DMS 273 (cell line): ENCODE data around the gene MAPKAPK2.

ENCODE experiments used
- DNase-seq: peaks from one replicate; lab custom pipeline; 2025; ENCODE audit not compliant: unreplicated experiment; lab: John Stamatoyannopoulos, UW

The MAPKAPK2 gene

GRCh38 chr1:206702260-206702659, 17.6 kb downstream of the MAPKAPK2 start:
- DNase-seq = peak; percentile 33

- peak; percentile 33 for DNase-seq
Measured at GRCh38 chr1:206702803-206703202, 18.1 kb downstream of the MAPKAPK2 start.

DNA sequence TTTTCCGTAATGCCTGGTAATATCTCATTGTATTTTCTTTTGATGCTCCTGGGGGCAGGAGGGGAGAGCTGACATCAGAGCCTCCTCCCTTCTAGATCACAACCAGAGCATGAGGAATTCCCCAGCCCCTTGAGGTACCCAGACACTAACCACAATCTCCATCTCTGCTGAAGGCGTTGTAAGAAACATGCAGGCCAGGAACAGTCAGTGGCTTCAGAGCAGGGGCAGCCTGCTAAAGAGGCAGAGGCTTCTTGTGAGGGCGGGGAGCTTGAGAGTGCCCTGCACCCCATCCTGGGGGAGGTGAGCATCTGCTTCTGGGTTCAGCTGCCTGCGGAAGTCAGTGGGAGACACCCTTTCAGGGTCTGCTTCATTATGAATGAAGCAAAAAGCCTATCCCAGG, 19.0 kb downstream of the MAPKAPK2 start:
- peak; percentile 31 for DNase-seq

- DNase-seq = no peak
Measured at GRCh38 chr1:206704226-206704625, 19.5 kb downstream of the MAPKAPK2 start.

- peak; percentile 95 for DNase-seq
Measured at GRCh38 chr1:206705191-206705590, 20.5 kb downstream of the MAPKAPK2 start.

DNA sequence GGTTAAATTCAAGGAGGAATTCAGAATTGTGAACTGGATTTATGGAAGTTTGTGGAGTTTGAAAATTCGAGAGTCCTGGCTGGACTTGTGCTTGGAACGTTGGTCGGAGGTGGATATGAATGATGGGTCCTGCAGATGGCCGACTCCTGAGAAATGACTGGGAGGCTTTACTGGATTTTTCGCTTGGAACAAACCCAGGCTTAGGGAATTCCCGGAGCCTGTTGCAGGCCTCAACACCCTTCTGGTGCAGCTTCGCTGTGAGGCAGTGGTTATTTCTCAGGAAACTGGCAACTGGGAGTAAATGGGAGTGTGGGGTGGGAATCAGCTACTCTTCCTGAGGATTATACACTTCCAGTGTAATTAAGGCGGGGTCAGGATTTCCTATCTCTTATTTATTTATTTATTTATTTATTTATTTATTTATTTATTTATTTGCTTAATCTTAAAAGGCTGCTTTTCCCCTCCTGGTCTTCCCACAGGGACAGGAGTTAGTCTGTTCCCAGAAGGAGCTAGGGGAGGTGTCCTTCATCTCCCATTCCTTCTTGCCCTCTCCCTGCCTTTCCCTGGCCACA, 21.1 kb downstream of the MAPKAPK2 start:
- DNase-seq = peak; percentile 68

DNA sequence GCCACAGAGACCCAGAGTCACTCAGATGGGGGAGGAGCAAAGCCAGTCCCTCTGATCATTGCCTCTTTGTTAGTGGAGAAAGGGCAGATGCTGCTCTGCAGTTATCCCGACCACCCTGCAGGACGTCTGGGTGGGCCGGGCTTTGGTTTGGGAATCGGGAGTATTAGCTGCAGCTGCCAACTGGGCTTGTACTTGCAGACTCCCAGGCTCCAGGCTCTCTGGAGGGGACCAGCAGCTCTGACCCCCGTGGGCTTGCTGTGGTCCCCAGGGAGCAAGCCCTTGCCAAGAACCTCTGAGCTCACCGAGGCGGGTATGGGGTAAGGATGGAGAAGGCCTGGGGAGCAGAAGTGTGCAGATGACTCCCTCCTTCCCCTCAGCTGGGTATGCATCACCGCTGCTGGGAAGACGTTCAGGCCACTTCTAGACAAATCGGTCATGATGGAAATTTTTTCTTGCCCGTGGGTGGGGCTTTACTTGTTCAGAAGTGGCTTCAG, 21.6 kb downstream of the MAPKAPK2 start:
- peak; percentile 68 for DNase-seq

GRCh38 chr1:206706806-206707366, 22.2 kb downstream of the MAPKAPK2 start:
- peak; percentile 53 for DNase-seq

DNA sequence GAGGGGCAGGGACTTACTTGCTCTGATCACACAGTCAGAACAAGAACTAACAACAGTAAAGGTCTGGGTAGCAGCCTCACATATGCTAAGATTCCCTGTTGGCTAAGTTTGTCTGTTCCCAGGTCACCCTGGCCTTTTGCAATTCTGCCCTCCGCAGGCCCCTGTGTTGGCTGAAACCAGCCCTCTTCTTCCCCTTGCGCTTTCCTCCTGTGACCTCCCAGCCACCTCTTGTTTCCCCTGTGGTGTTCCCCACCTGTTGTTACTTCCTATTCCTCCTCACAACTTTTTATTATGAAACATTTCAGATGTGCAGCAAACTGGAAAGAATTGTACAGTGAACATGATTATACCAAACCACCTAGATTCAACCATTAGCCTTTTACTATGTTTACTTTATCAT, 23.4 kb downstream of the MAPKAPK2 start:
- DNase-seq = peak; percentile 18

DNA sequence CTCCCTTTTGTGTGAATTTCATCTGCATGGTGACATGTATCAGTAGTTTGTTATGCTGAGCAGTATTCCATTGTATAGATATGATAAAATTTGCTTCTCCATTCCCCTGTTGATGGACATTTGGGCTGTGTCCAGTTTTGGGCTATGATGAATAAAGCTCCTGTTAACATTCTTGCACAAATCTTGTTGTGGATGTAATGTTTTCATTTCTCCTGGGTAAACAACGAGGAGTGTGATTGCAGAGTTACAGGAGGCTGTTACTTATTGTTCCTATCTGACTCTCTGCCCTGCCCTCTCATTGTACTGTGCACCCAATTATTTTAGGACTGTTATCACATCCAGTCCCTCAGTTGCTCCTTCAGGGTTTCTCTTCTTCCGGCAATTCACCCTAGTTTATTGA, 24.2 kb downstream of the MAPKAPK2 start:
- no peak for DNase-seq

DNA sequence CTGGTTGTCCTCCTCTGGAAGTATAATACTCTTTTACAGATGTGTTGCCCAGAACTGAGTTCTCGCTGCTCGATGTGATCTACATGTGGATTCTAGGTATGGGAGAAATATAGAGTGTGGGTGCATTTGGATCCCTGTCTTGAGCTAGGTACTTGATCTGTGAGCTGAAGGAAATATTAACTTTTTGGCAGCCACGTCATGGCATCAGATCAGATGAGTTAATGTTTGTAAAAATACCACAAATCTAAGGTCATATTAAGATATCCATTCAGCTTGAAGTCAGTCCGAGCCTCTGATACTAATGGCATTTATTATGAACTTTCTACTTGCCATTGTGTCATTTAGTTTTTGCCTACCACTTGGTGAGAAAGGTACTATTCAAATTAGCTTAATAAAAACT, 24.6 kb downstream of the MAPKAPK2 start:
- DNase-seq = no peak

GRCh38 chr1:206709772-206710459, 25.2 kb downstream of the MAPKAPK2 start:
- peak; percentile 16 for DNase-seq

GRCh38 chr1:206710460-206710823, 25.7 kb downstream of the MAPKAPK2 start:
- no peak for DNase-seq

DNA sequence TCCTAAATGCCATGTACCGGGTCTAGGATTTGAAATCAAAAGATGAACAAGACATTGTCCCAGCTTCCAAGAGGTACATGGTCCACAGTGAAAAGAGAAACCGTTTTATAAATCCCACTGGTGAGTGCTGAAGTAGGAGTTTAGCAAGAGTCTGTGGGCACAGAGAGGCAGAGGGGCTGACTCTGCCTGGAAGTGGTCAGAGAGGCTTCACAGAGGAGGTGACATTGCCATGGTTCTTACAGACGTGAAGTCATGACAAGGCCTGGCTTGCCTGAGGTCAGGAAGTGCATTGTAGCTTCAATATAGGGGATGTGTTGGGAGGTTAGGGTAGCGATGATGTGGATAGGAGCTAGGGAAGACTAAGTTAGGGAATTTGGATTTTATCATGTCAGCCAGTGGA, 28.4 kb downstream of the MAPKAPK2 start:
- DNase-seq = no peak

- DNase-seq = no peak
Measured at GRCh38 chr1:206713910-206714312, 29.2 kb downstream of the MAPKAPK2 start.

- DNase-seq = no peak
Measured at GRCh38 chr1:206714331-206715058, 29.8 kb downstream of the MAPKAPK2 start.

- no peak for DNase-seq
Measured at GRCh38 chr1:206715120-206715519, 30.4 kb downstream of the MAPKAPK2 start.

GRCh38 chr1:206715552-206716158, 30.9 kb downstream of the MAPKAPK2 start:
- no peak for DNase-seq

GRCh38 chr1:206716159-206716869, 31.6 kb downstream of the MAPKAPK2 start:
- DNase-seq = no peak

DNA sequence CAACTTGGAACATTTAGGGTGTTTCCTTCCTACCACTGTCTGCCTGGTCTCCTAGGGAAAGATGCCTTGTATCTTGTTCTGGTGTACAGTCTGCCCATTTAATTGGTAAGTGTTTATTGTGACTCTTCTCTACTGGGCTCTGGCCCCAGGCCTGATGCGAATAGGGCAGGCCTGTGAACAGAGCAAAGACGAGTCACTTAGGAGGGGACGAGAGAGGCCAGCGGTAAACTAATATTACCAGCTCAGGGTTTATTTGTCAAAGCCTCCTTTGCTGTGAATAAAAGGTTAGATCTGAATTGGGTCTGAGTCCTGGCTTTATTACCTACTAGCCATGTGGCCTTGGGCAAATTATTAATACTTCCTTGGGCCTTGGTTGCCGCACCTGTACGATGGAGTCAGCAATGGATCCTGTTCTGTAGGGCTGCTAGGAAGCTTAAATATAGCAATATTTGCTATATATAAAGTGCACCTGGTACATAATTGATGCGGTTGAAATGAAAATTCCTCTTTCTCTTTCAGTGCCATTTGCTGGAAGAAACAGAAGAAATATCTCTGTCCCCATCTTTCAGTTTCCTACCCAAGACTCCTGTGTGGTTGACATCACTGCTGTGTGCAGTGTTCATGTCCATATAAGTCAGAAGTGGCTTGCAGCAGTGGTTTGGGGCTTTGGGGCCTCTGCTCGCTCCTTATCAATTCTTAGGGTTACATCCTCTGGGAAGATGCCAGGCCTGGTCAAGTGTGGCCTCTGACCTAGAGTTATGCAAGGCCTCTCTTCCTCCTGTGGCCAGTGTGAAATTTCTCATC, 32.4 kb downstream of the MAPKAPK2 start:
- no peak for DNase-seq
